SK-N-SH (cell line): ENCODE data around the gene TMTC2. TPM values are rescaled to one million over a fixed set of nuclear protein-coding genes. Genes with fewer than 3 reads are reported as not detected.

Source experiments
- CTCF ChIA-PET: fragments of 300-600, 350-600 bp; formaldehyde crosslinking; extraction: SDS; loops from one replicate; lab custom pipeline; 2021; lab: Yijun Ruan, JAX
- POLR2A ChIA-PET: fragments of 350-600 bp; sonication (Branson Sonifier 250); formaldehyde crosslinking; extraction: SDS; loops from one replicate; lab custom pipeline; 2020; ENCODE audit warnings: antibody characterized with exemption, inconsistent platforms; lab: Yijun Ruan, JAX
- DNase-seq: peaks from one replicate; pipeline ENCODE4 v3.0.0; 2012
- H2AFZ ChIP-seq: fragments of 200-600 bp; sonication (generic); 2 replicates; pipeline ENCODE4 v1.8.1; 2016; ENCODE audit warnings: antibody characterized with exemption, mild to moderate bottlenecking, low read depth
- H3F3A ChIP-seq: fragments of 200-600 bp; sonication (generic); replicated peaks from 2 replicates; pipeline ENCODE3; 2016; ENCODE audit warnings: antibody characterized with exemption, mild to moderate bottlenecking; ENCODE audit not compliant: insufficient read depth
- H3K27ac ChIP-seq, 2 experiments: fragments of 200-500 bp in 1 of 2; fragments of 200-600 bp in 1 of 2; sonication (Bioruptor generic) in 1 of 2; sonication (generic), shearing (Covaris generic) in 1 of 2; 2 replicates each; pipeline versions ENCODE4 v1.5.1 to v1.6.1; 2014 to 2016; ENCODE audit warnings: low read depth in 2 of 2, inconsistent platforms in 1 of 2, low read length in 1 of 2, mild to moderate bottlenecking in 1 of 2, mixed read lengths in 1 of 2
- H3K27me3 ChIP-seq: fragments of 200-600 bp; sonication (generic), shearing (Covaris generic); 2 replicates; pipeline ENCODE4 v1.6.1; 2016; ENCODE audit warnings: mixed run types; ENCODE audit not compliant: insufficient read depth
- H3K36me3 ChIP-seq, 2 experiments: fragments of 200-500 bp in 1 of 2; fragments of 200-600 bp in 1 of 2; sonication (Bioruptor generic) in 1 of 2; sonication (generic) in 1 of 2; replicated peaks in 1 of 2; 2 replicates each; pipeline versions ENCODE3 to v1.5.1; 2014 to 2016; ENCODE audit warnings: low read length in 1 of 2, mild to moderate bottlenecking in 1 of 2; ENCODE audit not compliant: insufficient read depth in 2 of 2, control insufficient read depth in 1 of 2
- H3K4me1 ChIP-seq, 2 experiments: fragments of 200-500 bp in 1 of 2; fragments of 200-600 bp in 1 of 2; sonication (Bioruptor generic) in 1 of 2; sonication (generic), shearing (Covaris generic) in 1 of 2; 2 replicates each; pipeline versions ENCODE4 v1.5.1 to v1.6.1; 2014 to 2016; ENCODE audit warnings: low read depth in 1 of 2, low read length in 1 of 2, mixed run types in 1 of 2; ENCODE audit not compliant: insufficient read depth in 2 of 2, control insufficient read depth in 1 of 2
- H3K4me2 ChIP-seq: fragments of 200-600 bp; sonication (generic), shearing (Covaris generic); 2 replicates; pipeline ENCODE4 v1.6.1; 2017; ENCODE audit warnings: mixed run types
- H3K4me3 ChIP-seq, 2 experiments: fragments of 200-500 bp in 1 of 2; fragments of 200-600 bp in 1 of 2; sonication (Bioruptor generic) in 1 of 2; sonication (generic), shearing (Covaris generic) in 1 of 2; 2 replicates each; pipeline versions ENCODE4 v1.5.1 to v1.8.1; 2014 to 2016; ENCODE audit warnings: low read depth in 2 of 2, inconsistent platforms in 1 of 2, low read length in 1 of 2, mild to moderate bottlenecking in 1 of 2, mixed read lengths in 1 of 2, moderate library complexity in 1 of 2
- H3K79me2 ChIP-seq: fragments of 200-600 bp; sonication (generic); 2 replicates; pipeline ENCODE4 v1.8.1; 2017; ENCODE audit warnings: mild to moderate bottlenecking; ENCODE audit not compliant: insufficient read depth
- H3K9ac ChIP-seq: fragments of 200-600 bp; sonication (generic); 2 replicates; pipeline ENCODE4 v1.6.1; 2017; ENCODE audit warnings: mixed run types
- H3K9me2 ChIP-seq: fragments of 200-600 bp; sonication (generic); 2 replicates; pipeline ENCODE4 v1.6.1; 2017; ENCODE audit warnings: mixed run types
- H3K9me3 ChIP-seq: fragments of 200-600 bp; sonication (generic); 2 replicates; pipeline ENCODE4 v1.6.1; 2017; ENCODE audit warnings: mixed run types, mild to moderate bottlenecking, moderate library complexity
- H4K20me1 ChIP-seq: fragments of 200-600 bp; sonication (generic); 2 replicates; pipeline ENCODE4 v1.6.1; 2017; ENCODE audit warnings: mild to moderate bottlenecking, mixed run types; ENCODE audit not compliant: insufficient read depth
- ELF1 ChIP-seq: IDR thresholded peaks from 2 replicates; pipeline ENCODE4 v1.4.0; 2012
- EP300 ChIP-seq, 2 experiments: IDR thresholded peaks; 2 replicates each; pipeline versions ENCODE4 v1.4.0 to v1.6.1; 2012; ENCODE audit warnings: borderline replicate concordance in 1 of 2, low read depth in 1 of 2, low read length in 1 of 2
- EZH2phosphoT487 ChIP-seq: fragments of 200-600 bp; sonication (generic); IDR thresholded peaks from 2 replicates; pipeline ENCODE4 v1.6.1; 2017; ENCODE audit warnings: low read depth, mixed run types, mild to moderate bottlenecking, antibody characterized with exemption, moderate library complexity, borderline replicate concordance
- GATA2 ChIP-seq: sonication (generic); formaldehyde crosslinking; IDR thresholded peaks from 2 replicates; pipeline ENCODE4 v1.5.0; 2020; ENCODE audit warnings: mild to moderate bottlenecking, missing genetic modification reagents
- JUND ChIP-seq: IDR thresholded peaks from 2 replicates; pipeline ENCODE4 v1.4.0; 2012
- MXI1 ChIP-seq: IDR thresholded peaks from 2 replicates; pipeline ENCODE4 v1.6.1; 2012; ENCODE audit warnings: mild to moderate bottlenecking, low read depth, low read length, improper control_type of control experiment
- POLR2AphosphoS5 ChIP-seq: IDR thresholded peaks from 2 replicates; pipeline ENCODE4 v1.6.1; 2012; ENCODE audit warnings: low read depth, low read length
- RFX5 ChIP-seq: IDR thresholded peaks from 2 replicates; pipeline ENCODE4 v1.6.1; 2012; ENCODE audit warnings: mild to moderate bottlenecking, improper control_type of control experiment, low read length
- SMC3 ChIP-seq: IDR thresholded peaks from 2 replicates; pipeline ENCODE4 v1.6.1; 2012; ENCODE audit warnings: low read depth, low read length, improper control_type of control experiment
- YY1 ChIP-seq: IDR thresholded peaks from 2 replicates; pipeline ENCODE4 v1.4.0; 2012; ENCODE audit warnings: low read depth, mild to moderate bottlenecking
- WGBS: methylation state at CpG from one replicate; pipeline ENCODE4 v1.1.6; 2017; ENCODE audit warnings: low lambda C conversion rate; 5-methylcytosine and 5-hydroxymethylcytosine counted together
- polyA plus RNA-seq, 3 experiments: library from polyadenylated mRNA; depleted of rRNA; stranded (reverse); fragments of >200 nt; gene quantifications; 2 replicates each; pipeline ENCODE4 v1.2.3, GENCODE V29; 2012
- TF ChIP-seq, protein P1 (sequence below): IDR thresholded peaks from 2 replicates; pipeline ENCODE4 v1.4.0; 2012; ENCODE audit warnings: low read depth, borderline replicate concordance
- TF ChIP-seq, protein P2 (sequence below): IDR thresholded peaks from 2 replicates; pipeline ENCODE4 v1.6.1; 2012; ENCODE audit warnings: mild to moderate bottlenecking, low read depth, low read length, moderate library complexity
- TF ChIP-seq, protein P3 (sequence below): IDR thresholded peaks from 2 replicates; pipeline ENCODE4 v1.4.0; 2012; ENCODE audit warnings: low read depth
- TF ChIP-seq, protein P4 (sequence below): IDR thresholded peaks from 2 replicates; pipeline ENCODE4 v1.4.0; 2012; ENCODE audit warnings: low read depth, borderline replicate concordance

Gene TMTC2
- polyA plus RNA-seq, 1 of the 3 experiments (the other 2 are of a cell fraction): 4.1 TPM

DNA sequence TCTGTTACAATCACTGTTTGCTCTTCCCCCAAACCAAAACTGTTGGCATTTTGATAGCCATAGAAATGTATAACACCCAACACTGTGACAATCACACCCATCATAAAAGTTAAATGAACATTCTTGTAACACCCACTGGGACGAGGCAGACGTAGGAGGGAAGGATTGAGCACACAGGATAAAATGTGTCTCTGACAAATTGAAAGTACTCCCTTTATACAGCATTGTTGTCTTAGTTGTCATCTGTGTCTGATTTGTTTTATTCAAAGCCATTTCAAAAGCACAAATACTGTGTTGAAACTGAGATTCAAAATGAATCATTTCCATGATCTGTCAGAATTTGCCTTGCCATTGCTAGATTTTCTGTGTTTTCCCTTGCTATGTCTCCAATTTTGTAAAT, 436.3 kb downstream of the TMTC2 start:
- CTCF ChIA-PET: interaction anchor here (1.6 kb wide), 1 partner anchor 8 kb away, joined by 3 read pairs; no protein-coding TSS in a partner anchor
- Histone ChIP-seq H3K27me3 (no peaks in the 10 kb centered on the region), H2AFZ (no peak overlapping the region), H3K9ac (no peak overlapping the region), H3K4me1 (peaks cover 0 to 10% of the 10 kb centered on the region in 2 experiments; a peak in 1 of 4 replicates), H3K4me2 (no peak overlapping the region), H3K36me3 (no peaks in the 10 kb centered on the region), H3K9me3 (no peaks in the 10 kb centered on the region), H3F3A (no peaks in the 10 kb centered on the region), H3K27ac (no peak overlapping the region)
- 80% methylated on average over 2 of the region's 2 CpGs for WGBS
- DNase-seq: no peak
- TF ChIP-seq, protein P1, sequence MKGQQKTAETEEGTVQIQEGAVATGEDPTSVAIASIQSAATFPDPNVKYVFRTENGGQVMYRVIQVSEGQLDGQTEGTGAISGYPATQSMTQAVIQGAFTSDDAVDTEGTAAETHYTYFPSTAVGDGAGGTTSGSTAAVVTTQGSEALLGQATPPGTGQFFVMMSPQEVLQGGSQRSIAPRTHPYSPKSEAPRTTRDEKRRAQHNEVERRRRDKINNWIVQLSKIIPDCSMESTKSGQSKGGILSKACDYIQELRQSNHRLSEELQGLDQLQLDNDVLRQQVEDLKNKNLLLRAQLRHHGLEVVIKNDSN: no peak
- TF ChIP-seq, protein P2, sequence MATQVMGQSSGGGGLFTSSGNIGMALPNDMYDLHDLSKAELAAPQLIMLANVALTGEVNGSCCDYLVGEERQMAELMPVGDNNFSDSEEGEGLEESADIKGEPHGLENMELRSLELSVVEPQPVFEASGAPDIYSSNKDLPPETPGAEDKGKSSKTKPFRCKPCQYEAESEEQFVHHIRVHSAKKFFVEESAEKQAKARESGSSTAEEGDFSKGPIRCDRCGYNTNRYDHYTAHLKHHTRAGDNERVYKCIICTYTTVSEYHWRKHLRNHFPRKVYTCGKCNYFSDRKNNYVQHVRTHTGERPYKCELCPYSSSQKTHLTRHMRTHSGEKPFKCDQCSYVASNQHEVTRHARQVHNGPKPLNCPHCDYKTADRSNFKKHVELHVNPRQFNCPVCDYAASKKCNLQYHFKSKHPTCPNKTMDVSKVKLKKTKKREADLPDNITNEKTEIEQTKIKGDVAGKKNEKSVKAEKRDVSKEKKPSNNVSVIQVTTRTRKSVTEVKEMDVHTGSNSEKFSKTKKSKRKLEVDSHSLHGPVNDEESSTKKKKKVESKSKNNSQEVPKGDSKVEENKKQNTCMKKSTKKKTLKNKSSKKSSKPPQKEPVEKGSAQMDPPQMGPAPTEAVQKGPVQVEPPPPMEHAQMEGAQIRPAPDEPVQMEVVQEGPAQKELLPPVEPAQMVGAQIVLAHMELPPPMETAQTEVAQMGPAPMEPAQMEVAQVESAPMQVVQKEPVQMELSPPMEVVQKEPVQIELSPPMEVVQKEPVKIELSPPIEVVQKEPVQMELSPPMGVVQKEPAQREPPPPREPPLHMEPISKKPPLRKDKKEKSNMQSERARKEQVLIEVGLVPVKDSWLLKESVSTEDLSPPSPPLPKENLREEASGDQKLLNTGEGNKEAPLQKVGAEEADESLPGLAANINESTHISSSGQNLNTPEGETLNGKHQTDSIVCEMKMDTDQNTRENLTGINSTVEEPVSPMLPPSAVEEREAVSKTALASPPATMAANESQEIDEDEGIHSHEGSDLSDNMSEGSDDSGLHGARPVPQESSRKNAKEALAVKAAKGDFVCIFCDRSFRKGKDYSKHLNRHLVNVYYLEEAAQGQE: no peak
- TF ChIP-seq EP300 (IDR thresholded peaks at IDR 0.05; ENCODE audit: borderline replicate concordance in 1 of 2, low read depth in 1 of 2, low read length in 1 of 2): no peak
- TF ChIP-seq, protein P3, sequence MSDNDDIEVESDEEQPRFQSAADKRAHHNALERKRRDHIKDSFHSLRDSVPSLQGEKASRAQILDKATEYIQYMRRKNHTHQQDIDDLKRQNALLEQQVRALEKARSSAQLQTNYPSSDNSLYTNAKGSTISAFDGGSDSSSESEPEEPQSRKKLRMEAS: no peak
- no peak for TF ChIP-seq ELF1
- TF ChIP-seq EZH2phosphoT487: no peak
- no peak for TF ChIP-seq POLR2AphosphoS5
- no peak for TF ChIP-seq RFX5
- no peak for TF ChIP-seq GATA2 (CRISPR knock-in tag)
- no peak for TF ChIP-seq SMC3
- TF ChIP-seq, all 33 proteins: peak for 0
- POLR2A ChIA-PET: no interaction called here
- H3K9me2 ChIP-seq: no peaks in the 10 kb centered on the region
- H3K79me2 ChIP-seq: no peaks in the 10 kb centered on the region
- no peaks in the 10 kb centered on the region for H4K20me1 ChIP-seq
- H3K4me3 ChIP-seq: no peak overlapping the region

DNA sequence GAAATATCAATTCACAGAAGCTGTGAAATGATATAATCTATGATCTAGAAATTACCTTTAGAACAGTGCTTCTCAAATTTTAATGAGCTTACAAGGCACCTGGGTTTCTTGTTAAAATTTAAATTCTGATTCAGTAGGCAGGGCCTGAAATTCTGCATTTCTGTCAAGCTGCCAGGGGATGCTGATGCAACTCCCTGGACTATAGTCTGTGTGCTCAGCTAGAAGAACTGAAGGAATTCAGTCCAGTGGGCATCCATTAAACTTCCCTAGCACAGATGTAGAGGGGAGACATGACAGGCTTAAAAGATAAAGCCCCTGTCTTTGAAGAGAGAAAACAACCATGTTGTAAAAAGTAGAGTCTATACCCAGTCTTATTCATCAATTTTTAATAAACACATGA, 441.8 kb downstream of the TMTC2 start:
- no peaks in the 10 kb centered on the region for H3K9me2 ChIP-seq
- no peak overlapping the region for H3K4me3 ChIP-seq
- TF ChIP-seq JUND: no peak
- TF ChIP-seq, protein P4, sequence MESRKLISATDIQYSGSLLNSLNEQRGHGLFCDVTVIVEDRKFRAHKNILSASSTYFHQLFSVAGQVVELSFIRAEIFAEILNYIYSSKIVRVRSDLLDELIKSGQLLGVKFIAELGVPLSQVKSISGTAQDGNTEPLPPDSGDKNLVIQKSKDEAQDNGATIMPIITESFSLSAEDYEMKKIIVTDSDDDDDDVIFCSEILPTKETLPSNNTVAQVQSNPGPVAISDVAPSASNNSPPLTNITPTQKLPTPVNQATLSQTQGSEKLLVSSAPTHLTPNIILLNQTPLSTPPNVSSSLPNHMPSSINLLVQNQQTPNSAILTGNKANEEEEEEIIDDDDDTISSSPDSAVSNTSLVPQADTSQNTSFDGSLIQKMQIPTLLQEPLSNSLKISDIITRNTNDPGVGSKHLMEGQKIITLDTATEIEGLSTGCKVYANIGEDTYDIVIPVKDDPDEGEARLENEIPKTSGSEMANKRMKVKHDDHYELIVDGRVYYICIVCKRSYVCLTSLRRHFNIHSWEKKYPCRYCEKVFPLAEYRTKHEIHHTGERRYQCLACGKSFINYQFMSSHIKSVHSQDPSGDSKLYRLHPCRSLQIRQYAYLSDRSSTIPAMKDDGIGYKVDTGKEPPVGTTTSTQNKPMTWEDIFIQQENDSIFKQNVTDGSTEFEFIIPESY: no peak
- TF ChIP-seq EP300 (IDR thresholded peaks at IDR 0.05; ENCODE audit: borderline replicate concordance in 1 of 2, low read depth in 1 of 2, low read length in 1 of 2): no peak
- no peak for TF ChIP-seq YY1
- TF ChIP-seq MXI1: no peak
- TF ChIP-seq, all 33 proteins: peak for 0
- Histone ChIP-seq H3F3A (no peaks in the 10 kb centered on the region), H3K79me2 (no peaks in the 10 kb centered on the region), H3K27ac (no peak overlapping the region), H3K9me3 (no peaks in the 10 kb centered on the region), H2AFZ (no peak overlapping the region), H3K9ac (no peak overlapping the region), H4K20me1 (no peaks in the 10 kb centered on the region), H3K36me3 (peaks cover 0 to 15% of the 10 kb centered on the region in 2 experiments), H3K27me3 (no peaks in the 10 kb centered on the region), H3K4me2 (no peak overlapping the region), H3K4me1 (no peaks in the 10 kb centered on the region; a peak in 2 of 4 replicates)
- POLR2A ChIA-PET: no interaction called here
- DNase-seq: no peak
- CTCF ChIA-PET: no interaction called here
